ENCODE measurements around the gene PSMD9. TPM values are rescaled to one million over a fixed set of nuclear protein-coding genes. Genes with fewer than 3 reads are reported as not detected.

The PSMD9 gene
- total RNA-seq, 1 experiment from 2014 or later = 36.2 TPM

GRCh38 chr12:121839106-121839992, 49.2 kb upstream of the PSMD9 start (continued):
- TF ChIP-seq ZNF425 (CRISPR knock-in tag; conservative IDR thresholded peaks at IDR 0.05) = no peak
- no peak for TF ChIP-seq ERG (CRISPR knock-in tag; IDR thresholded peaks at IDR 0.05)
- 0 out of 2 replicates have a peak, but pooled peaks have one; percentile 37 for TF ChIP-seq ZNF121 (CRISPR knock-in tag; IDR thresholded peaks at IDR 0.05)
- no peak for TF ChIP-seq NR1H2 (CRISPR knock-in tag; IDR thresholded peaks at IDR 0.05)
- TF ChIP-seq ETV6 (CRISPR knock-in tag; IDR thresholded peaks at IDR 0.05) = no peak
- TF ChIP-seq CBFB (CRISPR knock-in tag; IDR thresholded peaks at IDR 0.05; ENCODE audit: low read depth) = no peak
- TF ChIP-seq GTF2I (CRISPR knock-in tag; conservative IDR thresholded peaks at IDR 0.05) = 0 out of 2 replicates have a peak, but pooled peaks have one; percentile 54

- no peak for TF ChIP-seq TCF7 (CRISPR knock-in tag; IDR thresholded peaks at IDR 0.05; ENCODE audit: low read depth)
- TF ChIP-seq E2F5 (CRISPR knock-in tag; IDR thresholded peaks at IDR 0.05) = no peak
- no peak for TF ChIP-seq ETV6 (CRISPR knock-in tag; IDR thresholded peaks at IDR 0.05)
- no peak for TF ChIP-seq HMGA2 (CRISPR knock-in tag; IDR thresholded peaks at IDR 0.05)
- POLR2A ChIA-PET = no interaction called here
Observed at GRCh38 chr12:121839993-121840761, 48.4 kb upstream of the PSMD9 start.

GRCh38 chr12:121843236-121843982, 45.2 kb upstream of the PSMD9 start:
- POLR2A ChIA-PET = no interaction called here
- no peak for DNase-seq (ENCODE audit: low spot score)
- no peak for TF ChIP-seq PREB (CRISPR knock-in tag; IDR thresholded peaks at IDR 0.05; ENCODE audit: borderline replicate concordance)
- no peak for TF ChIP-seq ZNF263 (CRISPR knock-in tag; IDR thresholded peaks at IDR 0.05; ENCODE audit: low read depth)
- no peak for TF ChIP-seq TCF7 (CRISPR knock-in tag; IDR thresholded peaks at IDR 0.05; ENCODE audit: low read depth)
- TF ChIP-seq TEAD4 (CRISPR knock-in tag; IDR thresholded peaks at IDR 0.05) = no peak
- no peak for TF ChIP-seq FOXP4 (CRISPR knock-in tag; IDR thresholded peaks at IDR 0.05)
- TF ChIP-seq ZBTB21 (CRISPR knock-in tag; IDR thresholded peaks at IDR 0.05; ENCODE audit: borderline replicate concordance) = no peak
- no peak for TF ChIP-seq ELF4 (CRISPR knock-in tag; IDR thresholded peaks at IDR 0.05; ENCODE audit: low read depth)
- no peak for TF ChIP-seq ZNF281 (CRISPR knock-in tag; IDR thresholded peaks at IDR 0.05)
- TF ChIP-seq HMGA2 (CRISPR knock-in tag; IDR thresholded peaks at IDR 0.05) = no peak

More at GRCh38 chr12:121839993-121840761, 48.4 kb upstream of the PSMD9 start:
- Mint-ChIP-seq H3K27me3 (ENCODE audit: low read depth) (peaks cover 16% of the 10 kb centered on the region), H3K36me3 (no peaks in the 10 kb centered on the region), H3K4me3 (peak overlapping the region; percentile 97), H3K27ac (peak overlapping the region; percentile 98), H3K4me1 (peaks cover 12% of the 10 kb centered on the region), H3K9me3 (no peaks in the 10 kb centered on the region)
- no peak; the same call in 1 of the 2 replicates for ATAC-seq
- DNase-seq (ENCODE audit: low spot score) = no peak
- CTCF ChIA-PET = interaction anchor here (0.6 to 5.7 kb wide), 2 partner anchors 46 to 111 kb away, joined by 3 to 73 read pairs; partner anchors contain the start of gene RHOF

More at GRCh38 chr12:121843236-121843982, 45.2 kb upstream of the PSMD9 start:
- Mint-ChIP-seq H3K27ac (peak overlapping the region; percentile 75; the same call in 1 of the 2 replicates), H3K4me3 (no peak overlapping the region), H3K9me3 (no peaks in the 10 kb centered on the region), H3K36me3 (no peaks in the 10 kb centered on the region), H3K4me1 (peaks cover 12% of the 10 kb centered on the region), H3K27me3 (ENCODE audit: low read depth) (peaks cover 13% of the 10 kb centered on the region)
- no peak for ATAC-seq
- CTCF ChIA-PET = interaction anchor here (0.6 to 1.4 kb wide), 4 partner anchors 32 to 55 kb away, joined by 4 to 7 read pairs (median 5); partner anchors contain the start of genes PSMD9 and RHOF

Data from WTC11 (cell line).